C4-2B (cell line): Measurements from ENCODE around the gene SYTL3.

Source experiments
- ZFX ChIP-seq: fragments of 450-650 bp; IDR thresholded peaks from 2 replicates; pipeline ENCODE4 v1.6.1; 2017
- TF ChIP-seq, protein P1 (sequence below): fragments of 450-650 bp; conservative IDR thresholded peaks from 2 replicates; pipeline ENCODE4 v1.5.1; 2017; ENCODE audit warnings: mild to moderate bottlenecking

- TF ChIP-seq, protein P1, sequence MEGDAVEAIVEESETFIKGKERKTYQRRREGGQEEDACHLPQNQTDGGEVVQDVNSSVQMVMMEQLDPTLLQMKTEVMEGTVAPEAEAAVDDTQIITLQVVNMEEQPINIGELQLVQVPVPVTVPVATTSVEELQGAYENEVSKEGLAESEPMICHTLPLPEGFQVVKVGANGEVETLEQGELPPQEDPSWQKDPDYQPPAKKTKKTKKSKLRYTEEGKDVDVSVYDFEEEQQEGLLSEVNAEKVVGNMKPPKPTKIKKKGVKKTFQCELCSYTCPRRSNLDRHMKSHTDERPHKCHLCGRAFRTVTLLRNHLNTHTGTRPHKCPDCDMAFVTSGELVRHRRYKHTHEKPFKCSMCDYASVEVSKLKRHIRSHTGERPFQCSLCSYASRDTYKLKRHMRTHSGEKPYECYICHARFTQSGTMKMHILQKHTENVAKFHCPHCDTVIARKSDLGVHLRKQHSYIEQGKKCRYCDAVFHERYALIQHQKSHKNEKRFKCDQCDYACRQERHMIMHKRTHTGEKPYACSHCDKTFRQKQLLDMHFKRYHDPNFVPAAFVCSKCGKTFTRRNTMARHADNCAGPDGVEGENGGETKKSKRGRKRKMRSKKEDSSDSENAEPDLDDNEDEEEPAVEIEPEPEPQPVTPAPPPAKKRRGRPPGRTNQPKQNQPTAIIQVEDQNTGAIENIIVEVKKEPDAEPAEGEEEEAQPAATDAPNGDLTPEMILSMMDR: no peak
- TF ChIP-seq ZFX: no peak
Observed at GRCh38 chr6:158751921-158752320, 102.1 kb downstream of the SYTL3 start.
